SIG-M5 treated with dmso at 0.1 percent for 504 hours (cell line): ENCODE results near the gene VCAN.
"Not testable (repeated sequence)": the region's sequence is repeated elsewhere in the genome, so short reads cannot be mapped to it uniquely, and the experiment has no call there.

Experiments
- DNase-seq: peaks from one replicate; lab custom pipeline; 2025; ENCODE audit not compliant: unreplicated experiment; lab: John Stamatoyannopoulos, UW

VCAN gene

GRCh38 chr5:83471405-83472212 is at the start of gene VCAN:
VCAN (plus strand) TSS chr5:83471744; CDS start chr5:83483519, 11,775 bp downstream.
- peak; percentile 73 for DNase-seq

GRCh38 chr5:83422284-83422683 is 49.3 kb upstream of the VCAN start:
- DNase-seq: no peak

DNA sequence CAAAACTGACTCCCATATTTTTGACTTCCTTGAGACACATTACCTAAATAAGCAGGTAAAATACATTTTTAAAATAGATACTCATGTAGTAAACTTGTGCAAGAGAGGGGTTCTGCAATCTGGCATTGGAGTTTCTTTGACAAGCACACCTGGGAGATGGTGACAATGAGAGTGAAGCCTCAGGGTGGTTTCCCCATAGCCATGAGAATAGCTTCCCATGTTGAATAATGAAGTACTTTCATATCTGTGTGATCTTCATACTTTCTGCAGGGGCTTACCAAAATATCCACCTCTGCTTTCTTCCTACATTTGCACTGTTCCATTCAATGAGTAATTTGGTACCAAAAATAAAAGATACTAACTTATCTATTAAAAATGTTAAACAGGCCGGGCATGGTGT is 44.7 kb upstream of the VCAN start:
- no peak for DNase-seq

- DNase-seq: no peak
These were observed 43.4 kb upstream of the VCAN start for GRCh38 chr5:83428126-83428525.

GRCh38 chr5:83428890-83429289 is 42.7 kb upstream of the VCAN start:
- DNase-seq: no peak

DNA sequence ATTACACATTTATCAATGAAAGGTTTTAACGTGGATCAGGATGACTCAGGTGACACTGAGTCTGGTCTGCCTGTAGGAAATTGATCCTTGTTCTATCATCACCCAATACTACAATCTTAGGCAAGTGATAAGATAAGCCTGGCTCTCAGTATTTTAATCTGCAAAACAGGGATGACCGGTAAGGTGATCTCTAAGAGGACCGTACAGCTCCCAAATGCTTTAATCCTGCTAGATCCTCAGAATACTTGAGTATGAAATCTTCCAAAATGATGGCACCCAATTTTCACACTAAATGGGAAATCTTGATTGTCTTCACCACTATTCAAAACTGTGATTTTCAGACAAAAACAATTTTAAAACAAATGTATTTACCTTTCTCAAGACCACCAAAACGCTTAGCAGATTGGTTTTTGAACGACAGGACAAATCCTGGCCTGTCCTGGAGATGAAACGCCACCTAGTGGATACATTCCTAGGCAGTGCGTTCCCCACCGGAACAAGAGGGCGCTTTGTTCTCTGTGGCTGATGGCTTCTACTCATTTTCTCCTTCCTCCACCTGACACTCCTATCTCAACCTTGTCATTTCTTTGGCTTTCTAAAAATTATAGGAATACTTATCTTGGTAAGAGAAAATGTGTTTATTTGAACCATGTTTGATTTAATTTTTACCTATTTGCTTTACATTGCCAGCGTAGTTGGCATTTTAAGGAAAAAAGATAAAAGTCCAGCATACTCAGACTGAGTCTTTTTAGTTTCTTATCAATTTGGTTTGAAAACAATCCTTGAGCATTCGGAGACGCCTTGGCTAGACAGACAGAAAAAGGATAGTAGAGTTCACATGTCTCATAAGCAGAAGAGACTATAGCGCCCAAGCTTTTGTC is 41.2 kb upstream of the VCAN start:
- peak; percentile 66 for DNase-seq

DNA sequence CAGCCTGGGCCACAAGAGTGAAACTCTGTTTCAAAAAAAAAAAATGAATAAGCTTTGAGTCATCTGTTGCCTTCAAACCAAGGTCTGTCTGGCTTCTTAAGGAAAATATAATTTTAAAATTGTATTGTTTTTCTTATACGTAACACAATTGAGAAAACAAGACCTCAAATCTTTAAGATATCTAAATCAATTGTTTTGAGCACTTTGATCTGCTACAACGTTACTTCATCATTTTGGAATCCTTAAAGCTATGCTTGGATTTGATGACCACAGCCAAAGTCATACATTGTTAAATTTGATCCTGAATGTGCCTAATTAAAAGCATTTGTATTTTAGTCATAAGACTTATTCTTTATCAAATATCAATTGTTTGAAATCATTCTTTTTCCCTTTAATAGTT is 37.7 kb upstream of the VCAN start:
- DNase-seq: no peak

DNA sequence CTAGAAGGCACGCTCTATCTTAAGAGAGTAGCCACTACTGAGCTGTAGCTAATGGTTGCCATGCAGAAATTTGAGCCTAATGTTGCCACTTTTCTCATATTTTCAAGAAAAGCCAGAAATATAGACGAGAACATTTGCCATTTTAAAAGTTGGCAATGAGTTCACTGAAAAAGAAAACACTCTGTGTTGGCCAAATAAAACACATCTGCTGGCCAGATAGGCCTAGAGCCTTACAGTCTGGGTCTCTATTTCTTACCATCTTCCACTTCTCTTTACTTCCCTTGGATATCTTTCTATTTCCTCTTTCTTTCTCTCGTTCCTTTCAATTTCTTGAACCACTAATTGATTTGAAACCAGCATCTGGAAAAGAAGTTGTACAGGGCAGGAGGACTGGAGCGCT is 36.6 kb upstream of the VCAN start:
- no peak for DNase-seq

DNA sequence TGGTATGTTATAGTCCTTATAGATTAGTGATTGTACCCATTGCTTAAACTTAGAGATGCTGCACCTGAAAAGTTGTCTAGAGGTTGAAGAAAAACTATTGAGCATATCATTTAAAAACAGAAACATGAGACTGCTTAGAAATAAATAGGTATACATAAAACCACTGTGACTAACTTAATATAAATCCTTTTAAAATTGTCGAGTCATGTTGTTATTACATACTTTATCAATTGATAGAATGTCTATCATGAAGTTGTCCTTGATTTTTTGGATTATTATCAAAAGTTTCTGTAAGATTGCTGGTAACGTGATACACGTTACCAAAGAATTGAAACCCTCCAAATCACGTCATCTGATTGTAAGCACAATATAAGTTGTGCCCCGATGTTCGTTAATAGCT is 35.3 kb upstream of the VCAN start:
- no peak for DNase-seq

DNA sequence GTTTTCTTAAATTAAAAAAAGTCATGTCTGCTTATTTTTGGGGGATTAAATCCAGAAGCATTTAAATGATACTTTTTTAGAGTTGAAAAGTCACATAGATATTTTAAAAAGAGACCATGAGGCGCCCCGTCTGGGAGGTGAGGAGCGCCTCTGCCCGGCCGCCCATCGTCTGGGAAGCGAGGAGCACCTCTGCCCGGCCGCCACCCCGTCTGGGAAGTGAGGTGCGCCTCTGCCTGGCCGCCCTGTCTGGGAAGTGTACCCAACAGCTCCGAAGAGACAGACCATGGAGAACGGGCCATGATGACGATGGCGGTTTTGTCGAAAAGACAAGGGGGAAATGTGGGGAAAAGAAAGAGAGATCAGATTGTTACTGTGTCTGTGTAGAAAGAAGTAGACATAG is 33.8 kb upstream of the VCAN start:
- not testable (repeated sequence) for DNase-seq

GRCh38 chr5:83440826-83441225 is 30.7 kb upstream of the VCAN start:
- DNase-seq: no peak

DNA sequence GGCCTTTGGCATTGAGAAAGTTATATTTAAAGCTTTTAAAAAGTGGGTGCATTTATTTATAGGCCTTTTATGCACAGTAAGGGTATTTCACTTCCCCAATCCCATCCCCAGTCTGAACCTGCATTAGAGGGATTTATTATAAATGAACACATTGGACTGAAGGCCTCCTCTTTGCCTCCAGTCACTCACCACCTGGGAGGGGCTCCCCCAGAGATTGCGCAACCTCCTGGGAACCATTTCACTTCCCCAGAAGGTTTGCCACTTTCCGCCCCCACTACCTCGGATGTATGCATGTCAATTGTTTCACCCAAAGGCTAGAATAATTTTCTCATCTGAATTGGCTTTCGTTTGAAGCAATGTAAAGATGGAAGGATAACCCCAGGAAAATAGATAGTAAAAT is 29.8 kb upstream of the VCAN start:
- DNase-seq: peak; percentile 60

DNA sequence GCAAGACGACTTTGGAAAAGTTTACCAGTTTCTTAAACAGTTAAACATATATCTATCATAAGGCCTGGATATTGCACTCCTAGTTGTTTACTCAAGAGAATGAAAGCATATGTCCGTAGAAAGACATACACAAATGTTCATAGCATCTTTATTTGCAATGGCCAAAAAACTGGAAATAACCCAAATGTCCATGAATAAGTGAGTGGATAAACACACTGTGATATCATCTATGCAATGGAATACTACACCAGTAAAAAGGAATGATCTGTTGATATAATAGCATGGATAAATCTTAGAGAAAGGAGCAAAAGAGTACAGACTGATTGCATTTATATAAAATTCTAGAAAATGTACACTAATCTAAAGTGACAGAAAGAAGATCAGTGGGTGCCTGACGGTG is 28.0 kb upstream of the VCAN start:
- DNase-seq: no peak

DNA sequence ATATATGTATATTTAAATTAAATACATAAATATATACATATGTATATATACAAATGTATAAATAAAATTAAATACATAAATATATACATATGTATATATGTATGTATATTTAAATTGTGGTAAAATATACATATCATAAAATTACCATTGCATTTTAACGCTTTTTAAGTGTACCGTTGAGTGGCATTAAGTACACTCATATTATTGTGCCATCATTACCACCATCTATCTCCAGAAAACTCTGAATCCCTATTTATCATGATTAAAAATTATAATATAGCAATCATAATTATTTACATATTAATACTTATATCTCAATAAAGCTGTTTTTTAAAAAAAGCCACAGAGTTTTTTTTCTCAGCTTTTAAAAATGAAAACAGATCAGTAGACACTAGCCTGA is 27.1 kb upstream of the VCAN start:
- no peak for DNase-seq

GRCh38 chr5:83446253-83446947 is 25.1 kb upstream of the VCAN start:
- DNase-seq: no peak

- DNase-seq: no peak
These were observed 24.0 kb upstream of the VCAN start for GRCh38 chr5:83447533-83447932.

DNA sequence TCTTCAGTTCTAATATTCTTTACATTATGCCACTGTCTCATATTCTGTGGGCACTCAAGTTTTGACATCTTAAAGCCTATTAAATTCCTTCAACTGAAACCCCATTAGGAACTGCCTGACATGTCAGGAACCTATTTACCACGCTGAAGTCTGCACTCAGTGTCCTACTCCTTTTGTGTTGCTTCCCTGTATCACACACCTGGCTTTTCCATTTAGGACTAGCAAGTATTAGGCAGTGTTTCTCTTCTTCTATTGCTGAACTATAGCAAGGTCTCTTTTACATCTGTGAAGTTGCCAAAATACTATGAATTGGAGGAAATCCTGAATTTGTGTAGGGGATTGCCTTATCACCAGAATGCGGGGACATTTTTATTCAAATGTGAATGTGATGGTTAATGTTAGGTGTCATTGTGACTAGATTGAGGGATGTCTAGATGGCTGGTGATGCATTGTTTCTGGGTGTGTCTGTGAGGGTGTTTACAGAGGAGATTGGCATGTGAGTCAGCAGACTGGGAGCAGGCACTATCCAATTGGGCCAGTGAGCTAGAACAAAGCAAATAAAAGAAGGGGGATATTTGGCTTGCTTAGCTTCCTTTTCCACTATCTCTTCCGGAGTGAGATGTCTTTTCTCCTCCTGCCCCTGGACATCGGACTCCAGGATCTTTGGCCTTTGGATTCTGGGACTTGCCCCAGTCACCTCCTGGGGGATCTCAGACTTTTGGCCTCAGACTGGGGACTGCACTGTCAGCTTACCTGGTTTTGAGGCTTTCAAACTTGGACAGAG is 21.2 kb upstream of the VCAN start:
- no peak for DNase-seq

GRCh38 chr5:83450967-83451248 is 20.6 kb upstream of the VCAN start:
- no peak for DNase-seq

GRCh38 chr5:83451955-83452354 is 19.6 kb upstream of the VCAN start:
- no peak for DNase-seq

DNA sequence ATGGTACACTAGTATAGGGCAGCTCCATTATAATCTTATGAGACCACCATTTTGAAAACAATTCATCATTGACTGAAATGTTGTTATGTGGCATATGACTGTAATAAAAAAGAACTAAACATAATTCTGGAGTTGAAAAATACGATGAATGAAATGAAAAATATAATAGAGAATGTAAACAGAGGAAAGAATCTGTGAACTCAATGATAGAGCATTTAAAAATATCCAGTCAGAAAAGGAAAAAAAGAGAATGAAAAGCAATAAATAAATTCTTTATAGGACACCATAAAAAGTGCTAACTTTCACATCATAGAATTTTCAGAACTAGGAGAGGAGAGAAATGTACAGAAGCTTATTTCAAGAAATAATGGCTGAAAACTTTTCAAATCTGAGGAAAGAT is 17.6 kb upstream of the VCAN start:
- no peak for DNase-seq

- DNase-seq: no peak
These were observed 7.3 kb upstream of the VCAN start for GRCh38 chr5:83464261-83464660.
